SK-N-MC (cell line): Measurements from ENCODE around the gene CLEC2L.

Source experiments
- DNase-seq: peaks from one replicate; pipeline ENCODE4 v3.0.0-alpha.2; 2011; ENCODE audit warnings: low read depth, low spot score
- H3K27ac ChIP-seq: fragments of 200-600 bp; sonication (generic); 2 replicates; pipeline ENCODE4 v1.5.1; 2016; ENCODE audit warnings: mixed run types
- H3K36me3 ChIP-seq: fragments of 200-600 bp; sonication (generic); 2 replicates; pipeline ENCODE4 v1.6.1; 2017; ENCODE audit warnings: antibody characterized with exemption, low read length, mixed read lengths; ENCODE audit not compliant: insufficient read depth
- H3K4me3 ChIP-seq: fragments of 200-600 bp; sonication (generic); 2 replicates; pipeline ENCODE4 v1.5.1; 2016
- H3K9ac ChIP-seq: fragments of 200-600 bp; sonication (generic); 2 replicates; pipeline ENCODE4 v1.8.0; 2017; ENCODE audit warnings: mixed run types, mixed read lengths; ENCODE audit not compliant: insufficient read length
- H3K9me3 ChIP-seq: fragments of 200-600 bp; sonication (generic); 2 replicates; pipeline ENCODE4 v1.6.1; 2017; ENCODE audit warnings: low read depth, mild to moderate bottlenecking, antibody characterized with exemption, low read length, moderate library complexity, mixed read lengths
- EZH2 ChIP-seq: fragments of 200-600 bp; sonication (generic); IDR thresholded peaks from one replicate; pipeline ENCODE4 v1.6.1; 2017; ENCODE audit warnings: antibody characterized with exemption
- FOXP2 ChIP-seq: optimal IDR thresholded peaks from 2 replicates; pipeline ENCODE3; 2011; ENCODE audit warnings: mild to moderate bottlenecking, moderate library complexity; ENCODE audit not compliant: insufficient read depth; ENCODE audit errors: extremely low read length, control extremely low read depth
- POLR2AphosphoS5 ChIP-seq: IDR thresholded peaks from 2 replicates; pipeline ENCODE4 v1.6.1; 2012; ENCODE audit warnings: mild to moderate bottlenecking, low read depth, low read length, borderline replicate concordance

The CLEC2L gene

DNA sequence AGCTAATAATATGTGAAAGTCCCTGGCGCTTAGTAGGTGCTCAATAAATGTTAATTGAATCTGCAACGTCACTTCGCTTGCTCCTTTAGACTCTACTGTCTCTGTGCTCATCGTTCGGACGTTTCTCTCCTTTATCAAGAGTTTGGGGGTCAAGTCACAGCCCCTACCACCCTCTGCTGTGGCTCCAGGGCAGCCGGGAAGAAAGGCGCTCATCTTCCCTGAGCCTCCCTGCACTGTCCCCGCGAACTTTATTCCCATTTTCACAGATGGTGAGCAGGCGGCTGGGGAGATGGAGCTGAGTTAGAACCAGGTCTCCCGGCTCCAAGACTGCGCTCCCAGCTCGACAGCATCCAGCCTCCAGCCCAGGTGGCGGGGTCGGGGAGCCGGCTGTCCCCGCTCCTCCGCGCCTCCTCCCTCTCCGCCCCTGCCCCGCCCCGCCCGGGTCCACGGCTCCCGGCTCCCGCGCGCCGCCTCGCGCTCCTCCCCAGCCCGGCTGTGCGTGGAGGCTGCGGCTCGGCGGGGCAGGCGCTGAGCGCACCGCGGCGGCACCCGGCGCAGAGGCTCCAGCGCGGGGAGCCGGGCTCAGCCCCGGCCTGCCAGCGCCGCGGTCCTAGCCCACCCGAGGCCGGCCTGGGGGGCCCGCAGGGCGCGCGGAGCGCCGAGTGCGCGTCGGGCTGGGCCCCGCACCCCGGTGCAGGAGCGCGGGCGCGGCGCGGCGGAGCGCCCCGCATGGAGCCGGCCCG is at the start of gene CLEC2L:
Gene CLEC2L (plus strand): TSS at position 487 of the 743 bp plus-strand sequence. CDS start 243 bp downstream, at position 730.
- Histone ChIP-seq H3K4me3 (peak within 1 kb of the TSS; percentile 61), H3K36me3 (no peaks in the 10 kb centered on the region), H3K9me3 (no peaks in the 10 kb centered on the region), H3K9ac (no peak within 1 kb of the TSS), H3K27ac (no peak within 1 kb of the TSS)
- DNase-seq: no peak
- TF ChIP-seq POLR2AphosphoS5 (no peak), FOXP2 (no peak), EZH2 (no peak)

DNA sequence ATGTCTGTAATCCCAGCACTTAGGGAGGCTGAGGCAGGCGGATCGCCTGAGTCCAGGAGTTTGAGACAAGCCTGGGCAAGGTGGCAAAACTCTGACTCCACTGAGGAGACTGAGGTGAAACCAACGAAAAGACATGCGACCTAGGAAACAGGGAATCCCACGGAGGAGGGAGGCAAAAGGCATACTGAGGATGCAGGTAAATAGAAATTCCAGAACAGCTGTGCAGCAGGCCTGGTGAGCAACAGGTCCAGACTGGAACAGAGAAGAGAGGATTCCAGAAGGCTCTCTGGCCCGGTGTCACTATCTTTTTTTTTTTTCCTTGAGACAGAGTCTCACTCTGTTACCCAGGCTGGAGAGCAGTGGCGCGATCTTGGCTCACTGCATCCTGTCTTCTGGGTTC is 47.3 kb upstream of the CLEC2L start:
- no peaks in the 10 kb centered on the region for H3K9me3 ChIP-seq
- H3K4me3 ChIP-seq: no peak overlapping the region
- no peak overlapping the region for H3K9ac ChIP-seq
- no peaks in the 10 kb centered on the region for H3K36me3 ChIP-seq
- no peak for DNase-seq
- no peak overlapping the region for H3K27ac ChIP-seq
- TF ChIP-seq POLR2AphosphoS5 (no peak), EZH2 (no peak), FOXP2 (no peak)

DNA sequence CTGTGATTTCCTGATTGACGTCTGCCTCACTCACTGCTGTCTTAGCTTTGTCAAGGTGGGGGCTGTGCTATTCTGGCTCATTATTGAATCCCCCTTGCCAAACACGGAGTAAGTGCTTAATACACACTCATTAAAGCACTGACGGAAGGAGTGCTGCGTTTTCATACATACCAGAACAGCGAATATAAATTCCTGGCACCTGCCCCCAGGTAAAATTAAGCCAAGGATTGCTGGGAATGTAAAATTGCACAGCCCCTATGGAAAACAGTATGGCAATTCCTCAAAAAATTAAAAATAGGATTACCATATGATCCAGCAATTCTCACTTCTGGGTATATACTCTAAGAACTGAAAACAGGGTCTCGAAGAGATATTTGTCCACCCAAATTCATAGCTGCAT is 46.6 kb upstream of the CLEC2L start:
- Histone ChIP-seq H3K4me3 (no peak overlapping the region), H3K9me3 (no peaks in the 10 kb centered on the region), H3K36me3 (no peaks in the 10 kb centered on the region), H3K27ac (no peak overlapping the region), H3K9ac (no peak overlapping the region)
- no peak for DNase-seq
- TF ChIP-seq EZH2: no peak
- TF ChIP-seq FOXP2: no peak
- TF ChIP-seq POLR2AphosphoS5: no peak

DNA sequence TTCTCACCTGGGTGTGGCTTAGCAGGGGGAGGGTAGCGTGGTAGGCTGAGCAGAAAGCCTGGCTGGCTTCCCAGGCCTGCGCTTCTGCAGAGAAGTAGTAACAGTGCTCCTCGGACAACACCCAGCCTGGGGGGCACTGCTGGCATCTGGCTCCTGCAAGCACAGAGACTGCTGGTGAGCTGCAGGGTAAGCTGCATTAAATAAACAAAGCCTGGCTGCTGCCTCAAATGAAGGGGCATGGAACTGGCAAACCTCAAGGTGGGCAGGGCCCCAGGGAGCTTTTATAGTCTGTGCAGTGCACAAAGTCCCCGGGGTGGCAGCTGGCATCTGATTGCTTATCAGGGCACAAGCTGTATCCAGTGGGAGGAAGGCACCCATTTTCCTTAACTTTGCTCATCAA is 43.9 kb upstream of the CLEC2L start:
- Histone ChIP-seq H3K36me3 (no peaks in the 10 kb centered on the region), H3K4me3 (no peak overlapping the region), H3K27ac (no peak overlapping the region), H3K9ac (no peak overlapping the region), H3K9me3 (no peaks in the 10 kb centered on the region)
- no peak for TF ChIP-seq FOXP2
- no peak for TF ChIP-seq EZH2
- no peak for TF ChIP-seq POLR2AphosphoS5
- DNase-seq: no peak

DNA sequence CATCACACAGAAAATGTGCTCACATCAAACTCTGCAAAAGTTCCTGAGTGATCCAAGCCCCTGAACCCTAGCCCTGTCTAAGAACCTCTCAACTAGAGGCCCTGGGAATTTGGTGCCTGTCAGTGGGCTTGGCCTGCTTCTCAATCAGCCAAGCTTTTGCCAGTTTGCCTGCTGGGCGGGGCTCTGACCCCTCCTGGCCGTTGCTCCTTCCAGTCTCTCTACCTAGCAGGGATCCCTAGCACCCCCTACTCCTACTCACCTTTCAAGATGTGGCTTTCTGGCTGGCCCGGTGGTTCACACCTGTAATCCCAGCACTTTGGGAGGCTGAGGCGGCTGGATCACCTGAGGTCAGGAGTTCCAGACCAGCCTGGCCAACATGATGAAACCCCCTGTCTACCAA is 42.1 kb upstream of the CLEC2L start:
- TF ChIP-seq POLR2AphosphoS5 (no peak), EZH2 (no peak), FOXP2 (no peak)
- Histone ChIP-seq H3K36me3 (no peaks in the 10 kb centered on the region), H3K9me3 (no peaks in the 10 kb centered on the region), H3K9ac (no peak overlapping the region), H3K27ac (no peak overlapping the region), H3K4me3 (no peak overlapping the region)
- no peak for DNase-seq

DNA sequence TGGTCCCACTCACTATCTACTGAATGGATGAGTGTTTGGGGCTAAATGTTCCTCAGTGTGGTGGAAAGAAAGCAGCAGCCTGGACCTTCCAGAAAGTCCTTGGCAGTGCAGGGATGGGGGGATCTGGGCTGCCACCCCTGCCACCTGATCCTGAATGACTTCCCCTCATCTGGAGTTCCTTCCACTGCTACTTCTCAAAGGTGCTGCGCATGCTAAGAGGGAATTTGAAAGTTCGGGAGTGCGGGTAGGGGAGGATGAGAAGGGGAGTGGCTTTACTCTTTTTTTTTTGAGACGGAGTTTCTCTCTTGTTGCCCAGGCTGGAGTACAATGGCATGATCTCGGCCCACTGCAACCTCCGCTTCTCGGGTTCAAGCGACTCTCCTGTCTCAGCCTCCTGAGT is 41.4 kb upstream of the CLEC2L start:
- no peak overlapping the region for H3K4me3 ChIP-seq
- no peaks in the 10 kb centered on the region for H3K36me3 ChIP-seq
- DNase-seq: no peak
- no peaks in the 10 kb centered on the region for H3K9me3 ChIP-seq
- no peak overlapping the region for H3K9ac ChIP-seq
- TF ChIP-seq POLR2AphosphoS5: no peak
- TF ChIP-seq FOXP2: no peak
- no peak for TF ChIP-seq EZH2
- no peak overlapping the region for H3K27ac ChIP-seq

DNA sequence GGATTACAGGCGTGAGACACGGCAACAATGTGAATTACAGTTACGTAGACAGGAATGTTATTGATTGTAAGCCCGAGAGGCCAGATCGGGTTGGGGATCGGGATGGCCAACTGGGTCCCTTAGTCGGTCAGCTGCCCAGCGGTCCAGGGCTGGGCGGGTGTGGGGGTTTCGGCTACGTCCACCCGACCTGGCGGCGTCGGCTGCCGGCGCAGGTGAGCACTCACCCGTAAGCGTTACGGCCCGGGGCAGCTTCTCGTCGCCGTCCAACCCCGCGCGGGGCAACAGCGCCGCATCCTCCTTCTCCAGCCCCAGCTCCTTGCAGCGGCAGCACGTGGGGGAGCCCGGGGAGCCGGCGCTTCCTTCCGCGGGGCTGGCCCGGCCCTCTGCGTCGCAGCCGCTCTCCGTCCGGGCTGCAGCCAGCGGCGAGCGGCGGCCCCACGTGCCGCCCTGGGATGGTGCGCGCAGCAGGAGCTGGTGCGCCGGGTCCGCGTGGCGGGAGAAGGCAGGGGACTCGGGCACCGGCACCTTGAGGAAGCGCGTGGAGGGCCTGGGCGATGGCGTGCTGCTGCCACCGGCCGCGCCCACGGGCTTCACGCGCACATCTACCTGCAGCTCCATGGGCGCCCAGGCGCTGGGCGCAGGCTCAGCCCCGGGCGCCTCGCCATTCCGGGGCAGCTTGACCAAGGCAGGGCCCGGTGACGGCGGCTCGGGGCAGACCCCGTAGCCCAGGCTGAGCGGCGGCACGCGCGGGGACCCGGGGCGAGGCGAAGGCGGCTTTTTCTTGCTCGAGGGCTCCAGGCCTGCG is 40.6 kb upstream of the CLEC2L start:
- Histone ChIP-seq H3K9ac (no peak overlapping the region), H3K27ac (no peak overlapping the region), H3K36me3 (no peaks in the 10 kb centered on the region), H3K4me3 (peak overlapping the region; percentile 63), H3K9me3 (no peaks in the 10 kb centered on the region)
- TF ChIP-seq EZH2 (peak; percentile 85), FOXP2 (no peak)
- no peak for DNase-seq

DNA sequence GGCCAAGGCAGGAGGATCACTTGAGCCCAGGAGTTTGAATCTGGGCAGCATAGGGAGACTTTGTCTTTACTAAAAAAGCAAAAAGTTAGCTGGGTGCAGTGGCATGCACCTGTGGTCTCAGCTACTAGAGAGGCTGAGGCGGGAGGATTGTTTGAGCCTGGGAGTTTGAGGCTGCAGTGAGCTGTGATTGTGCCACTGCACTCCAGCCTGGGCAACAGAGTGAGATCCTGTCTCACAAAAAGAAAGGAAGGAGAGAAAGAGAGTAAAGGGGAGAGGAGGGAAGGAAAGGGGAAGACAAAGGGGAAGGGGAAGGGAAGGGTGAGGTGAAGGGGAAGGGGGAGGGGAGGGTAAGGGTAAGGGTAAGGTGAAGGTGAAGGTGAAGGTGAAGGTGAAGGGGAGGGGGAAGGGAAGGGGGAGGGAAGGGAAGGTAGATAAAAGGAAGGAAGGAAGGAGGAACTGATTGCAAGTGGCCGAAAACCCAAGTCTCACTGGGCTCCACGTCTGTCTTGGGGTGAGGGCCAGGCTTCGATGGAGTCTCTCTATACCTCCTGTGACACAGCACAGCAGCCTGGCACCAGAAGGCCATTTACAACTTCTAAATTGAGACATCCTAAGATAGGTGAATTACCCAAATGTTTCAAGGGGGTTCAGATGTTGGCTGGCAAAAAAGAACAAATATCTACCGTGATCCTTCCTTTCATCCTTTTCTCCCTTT is 36.0 kb upstream of the CLEC2L start:
- H3K36me3 ChIP-seq: no peaks in the 10 kb centered on the region
- no peak for DNase-seq
- no peak overlapping the region for H3K4me3 ChIP-seq
- no peak overlapping the region for H3K9ac ChIP-seq
- no peak for TF ChIP-seq POLR2AphosphoS5
- no peak for TF ChIP-seq EZH2
- TF ChIP-seq FOXP2: no peak
- no peaks in the 10 kb centered on the region for H3K9me3 ChIP-seq
- no peak overlapping the region for H3K27ac ChIP-seq

DNA sequence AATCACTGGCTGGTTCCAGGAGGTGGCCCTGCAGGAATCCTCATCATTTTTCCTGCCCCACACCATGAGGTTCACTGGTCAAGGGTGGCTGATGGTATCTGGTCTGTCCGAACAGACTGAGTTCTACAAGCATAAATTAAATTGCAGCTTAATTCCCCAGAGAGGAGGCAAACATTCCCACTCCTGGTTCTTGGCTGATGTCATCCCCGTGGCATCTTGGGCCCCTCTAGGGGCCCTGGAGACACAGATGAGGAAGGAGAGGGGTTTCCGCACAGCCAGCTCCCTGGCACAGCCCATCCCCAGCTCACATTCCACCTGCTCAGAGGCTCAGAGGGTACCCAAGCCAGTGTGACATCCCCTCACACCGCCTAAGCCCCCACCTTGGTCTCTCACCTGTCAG is 34.7 kb upstream of the CLEC2L start:
- TF ChIP-seq EZH2 (no peak), POLR2AphosphoS5 (no peak), FOXP2 (no peak)
- Histone ChIP-seq H3K9ac (no peak overlapping the region), H3K36me3 (no peaks in the 10 kb centered on the region), H3K27ac (no peak overlapping the region), H3K9me3 (no peaks in the 10 kb centered on the region), H3K4me3 (no peak overlapping the region)
- DNase-seq: no peak
